Thyroid gland (tissue), 4 donors: ENCODE results near the gene RCOR1.

ENCODE experiments used
- POLR2A ChIP-seq, 2 donors: fragments of 450-650 bp; IDR thresholded peaks; one replicate each; pipeline ENCODE4 v1.6.1; 2017; ENCODE audit warnings: antibody characterized with exemption in 2 of 2, mild to moderate bottlenecking in 2 of 2, moderate library complexity in 1 of 2
- TF ChIP-seq, protein P1 (sequence below), 6 experiments: fragments of 200-600 bp in 3 of 6; fragments of 450-650 bp in 3 of 6; sonication (generic) in 3 of 6; IDR thresholded peaks; one replicate each; pipeline ENCODE4 v1.5.1; 2016 to 2019; ENCODE audit warnings: antibody characterized with exemption in 6 of 6, mild to moderate bottlenecking in 2 of 6, inconsistent platforms in 1 of 6, moderate library complexity in 1 of 6

DNA sequence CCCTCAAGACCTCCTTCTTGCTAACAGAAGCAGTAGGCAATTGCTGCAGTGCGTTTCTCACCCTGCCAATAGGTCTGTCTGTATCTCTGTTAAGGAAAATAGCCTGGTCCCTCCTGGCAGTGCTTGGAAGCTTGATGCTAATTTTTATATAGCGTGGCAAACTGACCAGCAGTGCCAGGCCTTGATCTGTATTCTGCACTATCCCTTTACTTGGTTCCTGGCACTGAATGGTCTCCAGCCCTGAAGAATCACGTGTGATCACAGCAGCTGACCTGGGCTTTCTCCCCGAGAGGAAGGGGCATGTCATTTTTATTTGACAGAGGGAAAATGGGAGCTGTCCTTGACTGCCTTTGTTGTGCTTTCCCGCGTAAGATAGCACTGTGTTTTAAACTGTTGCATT, 136.1 kb downstream of the RCOR1 start:
- no peak for TF ChIP-seq POLR2A (IDR thresholded peaks at IDR 0.05)
- TF ChIP-seq, protein P1, sequence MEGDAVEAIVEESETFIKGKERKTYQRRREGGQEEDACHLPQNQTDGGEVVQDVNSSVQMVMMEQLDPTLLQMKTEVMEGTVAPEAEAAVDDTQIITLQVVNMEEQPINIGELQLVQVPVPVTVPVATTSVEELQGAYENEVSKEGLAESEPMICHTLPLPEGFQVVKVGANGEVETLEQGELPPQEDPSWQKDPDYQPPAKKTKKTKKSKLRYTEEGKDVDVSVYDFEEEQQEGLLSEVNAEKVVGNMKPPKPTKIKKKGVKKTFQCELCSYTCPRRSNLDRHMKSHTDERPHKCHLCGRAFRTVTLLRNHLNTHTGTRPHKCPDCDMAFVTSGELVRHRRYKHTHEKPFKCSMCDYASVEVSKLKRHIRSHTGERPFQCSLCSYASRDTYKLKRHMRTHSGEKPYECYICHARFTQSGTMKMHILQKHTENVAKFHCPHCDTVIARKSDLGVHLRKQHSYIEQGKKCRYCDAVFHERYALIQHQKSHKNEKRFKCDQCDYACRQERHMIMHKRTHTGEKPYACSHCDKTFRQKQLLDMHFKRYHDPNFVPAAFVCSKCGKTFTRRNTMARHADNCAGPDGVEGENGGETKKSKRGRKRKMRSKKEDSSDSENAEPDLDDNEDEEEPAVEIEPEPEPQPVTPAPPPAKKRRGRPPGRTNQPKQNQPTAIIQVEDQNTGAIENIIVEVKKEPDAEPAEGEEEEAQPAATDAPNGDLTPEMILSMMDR (IDR thresholded peaks at IDR 0.05), result no peak
